ENCODE measurements around the gene ANAPC5. TPM values are rescaled to one million over a fixed set of nuclear protein-coding genes. Genes with fewer than 3 reads are reported as not detected.

Gene ANAPC5
- total RNA-seq, 1 experiment from 2014 or later, result 132 TPM

- DNase-seq (ENCODE audit: low spot score), result no peak
These were observed 19.2 kb upstream of the ANAPC5 start for GRCh38 chr12:121371404-121371803.

GRCh38 chr12:121366063-121366459 lies 13.8 kb upstream of the ANAPC5 start:
- DNase-seq (ENCODE audit: low spot score), result no peak

- DNase-seq (ENCODE audit: low spot score), result no peak
These were observed 13.3 kb upstream of the ANAPC5 start for GRCh38 chr12:121365416-121366062.

- peak; percentile 57 for DNase-seq (ENCODE audit: low spot score)
These were observed 12.5 kb upstream of the ANAPC5 start for GRCh38 chr12:121364683-121365121.

GRCh38 chr12:121358073-121358472 lies 5.9 kb upstream of the ANAPC5 start:
- DNase-seq (ENCODE audit: low spot score), result no peak

GRCh38 chr12:121357331-121357730 lies 5.1 kb upstream of the ANAPC5 start:
- no peak for DNase-seq (ENCODE audit: low spot score)

GRCh38 chr12:121356657-121357056 lies 4.4 kb upstream of the ANAPC5 start:
- DNase-seq (ENCODE audit: low spot score), result no peak

GRCh38 chr12:121355818-121356217 lies 3.6 kb upstream of the ANAPC5 start:
- no peak for DNase-seq (ENCODE audit: low spot score)

- no peak for DNase-seq (ENCODE audit: low spot score)
These were observed 439 bp upstream of the ANAPC5 start for GRCh38 chr12:121352682-121353018.

GRCh38 chr12:121346747-121347146 lies 5.5 kb downstream of the ANAPC5 start:
- no peak for DNase-seq (ENCODE audit: low spot score)

GRCh38 chr12:121345151-121345815 lies 6.9 kb downstream of the ANAPC5 start:
- no peak for DNase-seq (ENCODE audit: low spot score)

- no peak for DNase-seq (ENCODE audit: low spot score)
These were observed 7.7 kb downstream of the ANAPC5 start for GRCh38 chr12:121344506-121344905.

GRCh38 chr12:121337416-121337815 lies 14.8 kb downstream of the ANAPC5 start:
- DNase-seq (ENCODE audit: low spot score), result no peak

GRCh38 chr12:121334513-121335343 lies 17.5 kb downstream of the ANAPC5 start:
- DNase-seq (ENCODE audit: low spot score), result peak; percentile 71

GRCh38 chr12:121333747-121334146 lies 18.5 kb downstream of the ANAPC5 start:
- DNase-seq (ENCODE audit: low spot score), result no peak

- DNase-seq (ENCODE audit: low spot score), result no peak
These were observed 21.0 kb downstream of the ANAPC5 start for GRCh38 chr12:121331248-121331647.

GRCh38 chr12:121330692-121331091 lies 21.5 kb downstream of the ANAPC5 start:
- no peak for DNase-seq (ENCODE audit: low spot score)

GRCh38 chr12:121330195-121330594 lies 22.0 kb downstream of the ANAPC5 start:
- no peak for DNase-seq (ENCODE audit: low spot score)

- no peak for DNase-seq (ENCODE audit: low spot score)
These were observed 23.6 kb downstream of the ANAPC5 start for GRCh38 chr12:121328620-121329019.

- no peak for DNase-seq (ENCODE audit: low spot score)
These were observed 25.1 kb downstream of the ANAPC5 start for GRCh38 chr12:121326996-121327674.

- no peak for DNase-seq (ENCODE audit: low spot score)
These were observed 26.3 kb downstream of the ANAPC5 start for GRCh38 chr12:121325922-121326396.

GRCh38 chr12:121323908-121324307 lies 28.3 kb downstream of the ANAPC5 start:
- no peak for DNase-seq (ENCODE audit: low spot score)

Measured in A172 (cell line).